Activated naive CD4-positive, alpha-beta T cell (primary cell): ENCODE data around the gene SLC11A2.

Experiments
- DNase-seq, 4 experiments: peaks; one replicate each; lab custom pipeline; 2025; lab: John Stamatoyannopoulos, UW

Gene SLC11A2

DNA sequence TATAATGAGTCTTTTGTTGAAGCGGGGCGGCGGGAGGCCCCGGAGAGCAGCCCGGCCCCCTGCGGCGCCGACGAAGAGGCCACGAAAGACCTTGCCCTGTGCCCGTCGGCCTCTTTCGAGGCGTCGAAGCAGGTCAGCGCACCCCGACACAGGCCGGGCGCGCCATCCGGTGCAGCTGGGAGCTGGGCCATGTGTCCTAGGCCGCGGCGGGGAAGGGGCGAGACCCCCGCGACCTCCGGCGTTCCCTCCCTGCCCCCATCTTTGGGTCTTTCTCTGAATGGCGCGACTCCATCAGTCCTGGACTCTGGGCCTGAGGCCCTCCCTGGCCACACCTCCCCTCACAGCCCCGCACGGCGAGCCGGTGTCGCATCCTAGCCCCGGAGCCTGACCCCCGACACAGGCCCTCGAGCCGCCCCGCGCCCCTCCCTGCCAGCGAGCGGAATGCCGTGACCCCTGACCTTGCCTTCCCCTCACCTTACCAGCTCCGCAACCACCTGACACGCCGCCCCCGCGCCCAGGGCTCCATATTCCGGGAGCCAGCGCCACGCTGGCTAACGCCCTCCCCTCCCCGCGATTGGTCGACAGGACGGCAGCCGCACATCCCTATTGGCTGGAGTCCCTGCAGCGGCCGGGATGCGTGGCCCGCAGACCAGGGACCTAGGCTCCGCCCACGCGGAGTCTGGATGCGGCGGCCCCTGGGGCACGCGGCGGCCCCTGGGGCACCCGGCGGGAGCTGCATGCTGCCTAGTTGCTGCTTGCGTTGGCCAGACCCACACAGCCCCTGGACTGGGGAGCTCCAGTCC, at the start of gene SLC11A2:
Gene SLC11A2, minus strand, starts transcription at position 549 of the 803 bp plus-strand sequence. CDS start 15,656 bp downstream, outside the sequence.
- DNase-seq: peak; percentile 68 to 83 (median 75)

DNA sequence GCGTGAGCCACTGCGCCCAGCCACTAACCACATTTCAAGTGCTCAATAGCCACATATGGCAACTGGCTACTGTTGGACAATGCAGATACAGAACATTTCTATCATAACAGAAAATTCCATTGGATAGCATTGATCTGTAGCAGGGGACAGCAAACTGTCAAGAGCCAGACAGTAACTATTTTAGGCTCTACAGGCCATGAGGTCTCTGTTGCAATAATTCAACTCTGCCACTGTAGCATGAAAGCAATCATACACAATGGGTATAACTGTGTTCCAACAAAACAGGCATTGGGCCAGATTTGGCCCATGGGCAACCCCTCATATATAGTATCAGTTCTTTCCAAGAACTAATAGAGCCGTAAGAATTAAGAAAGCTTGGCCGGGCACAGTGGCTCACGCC, 49.2 kb upstream of the SLC11A2 start:
- no peak for DNase-seq

DNA sequence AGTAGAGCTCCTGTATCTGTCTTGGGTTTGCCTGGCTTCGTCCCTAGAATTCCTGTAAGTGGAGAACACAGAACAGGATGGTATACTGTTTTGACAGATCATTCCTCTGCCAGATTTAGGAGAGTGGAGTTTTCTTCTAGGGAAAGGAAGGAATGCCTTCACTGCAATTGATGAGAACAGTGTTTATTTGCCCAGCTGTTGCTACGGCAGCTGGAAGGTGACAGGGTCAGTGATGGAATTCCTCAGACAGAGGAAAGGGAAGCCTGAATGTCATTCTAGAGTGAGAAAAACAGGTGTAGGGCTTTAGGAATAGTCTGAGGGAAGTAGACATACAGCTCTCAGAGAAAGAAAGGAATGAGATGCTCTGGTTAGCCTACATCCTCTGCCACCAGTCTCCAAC, 45.5 kb upstream of the SLC11A2 start:
- DNase-seq: no peak

DNA sequence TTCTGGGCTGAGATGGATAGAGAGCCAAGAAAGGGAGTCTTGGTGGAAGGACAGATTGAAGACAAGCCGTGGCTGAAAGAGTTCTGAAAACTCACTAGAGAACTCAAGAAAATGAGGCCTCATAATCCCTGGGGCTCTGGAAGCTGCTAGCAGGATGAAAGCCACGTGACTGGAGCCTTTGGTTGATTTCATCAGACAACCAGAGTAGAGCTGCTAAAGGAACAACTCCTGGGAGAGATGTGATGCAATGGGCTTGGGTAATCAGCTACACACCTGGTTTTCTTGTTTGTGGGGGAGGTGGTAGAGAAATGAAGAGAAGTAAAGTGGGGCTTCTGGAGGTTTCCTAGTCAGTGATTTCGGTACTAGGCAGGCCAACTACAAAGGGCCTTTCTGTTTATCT, 43.8 kb upstream of the SLC11A2 start:
- DNase-seq: no peak

DNA sequence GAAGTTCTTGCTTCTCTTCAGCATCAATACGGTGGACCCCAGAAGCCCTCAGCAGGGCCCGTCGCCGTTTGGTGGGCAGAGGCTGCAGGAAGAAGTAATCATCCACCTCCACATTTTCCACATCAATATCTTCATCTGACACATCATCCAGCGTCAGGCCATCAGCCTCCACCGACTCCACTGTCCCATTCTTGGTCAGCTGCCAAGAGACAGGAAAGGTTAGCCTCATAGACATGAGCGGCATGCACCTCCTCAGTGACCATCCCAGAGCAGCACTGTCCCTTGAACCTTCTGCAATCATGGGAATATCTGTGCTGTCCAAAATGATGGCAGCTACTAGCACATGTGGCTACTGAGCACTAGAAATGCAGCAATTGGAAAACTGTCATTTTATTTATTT, 41.6 kb upstream of the SLC11A2 start:
- no peak for DNase-seq

DNA sequence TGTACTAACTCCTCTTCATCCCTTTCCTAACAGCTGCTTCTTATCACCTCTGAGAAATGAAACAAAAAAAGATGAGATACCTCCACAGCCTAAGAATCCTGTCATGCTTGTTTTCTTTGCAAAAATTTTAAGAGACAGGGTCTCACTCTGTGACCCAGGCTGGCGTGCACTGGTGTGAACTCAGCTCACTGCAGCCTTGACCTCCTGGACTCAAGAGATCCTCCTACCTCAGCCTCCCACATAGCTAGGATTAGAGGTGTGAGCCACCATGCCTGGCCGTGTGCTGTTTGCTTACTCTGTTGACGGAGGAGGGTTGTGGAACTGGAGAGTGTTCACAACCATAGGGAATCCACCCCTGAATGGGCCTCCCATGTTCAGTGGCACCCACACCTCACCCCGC, 41.0 kb upstream of the SLC11A2 start:
- DNase-seq: no peak

DNA sequence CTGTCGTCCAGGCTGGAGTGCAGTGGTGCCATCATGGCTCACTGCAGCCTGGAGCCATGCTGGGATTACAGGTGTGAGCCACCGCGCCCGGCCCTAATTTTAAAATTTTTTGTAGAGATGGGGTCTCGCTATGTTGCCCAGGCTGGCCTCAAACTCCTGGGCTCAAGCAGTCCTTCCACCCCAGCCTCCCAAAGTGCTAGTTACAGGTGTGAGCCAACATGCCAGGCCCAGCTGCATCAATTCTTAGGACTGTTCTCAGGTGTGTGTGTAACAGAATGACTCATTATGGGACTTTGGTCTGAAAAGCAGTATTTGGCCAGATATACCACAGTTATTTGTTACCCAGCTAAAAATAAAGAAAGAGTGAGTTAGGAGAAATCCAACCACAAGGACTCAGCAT, 39.3 kb upstream of the SLC11A2 start:
- no peak for DNase-seq

DNA sequence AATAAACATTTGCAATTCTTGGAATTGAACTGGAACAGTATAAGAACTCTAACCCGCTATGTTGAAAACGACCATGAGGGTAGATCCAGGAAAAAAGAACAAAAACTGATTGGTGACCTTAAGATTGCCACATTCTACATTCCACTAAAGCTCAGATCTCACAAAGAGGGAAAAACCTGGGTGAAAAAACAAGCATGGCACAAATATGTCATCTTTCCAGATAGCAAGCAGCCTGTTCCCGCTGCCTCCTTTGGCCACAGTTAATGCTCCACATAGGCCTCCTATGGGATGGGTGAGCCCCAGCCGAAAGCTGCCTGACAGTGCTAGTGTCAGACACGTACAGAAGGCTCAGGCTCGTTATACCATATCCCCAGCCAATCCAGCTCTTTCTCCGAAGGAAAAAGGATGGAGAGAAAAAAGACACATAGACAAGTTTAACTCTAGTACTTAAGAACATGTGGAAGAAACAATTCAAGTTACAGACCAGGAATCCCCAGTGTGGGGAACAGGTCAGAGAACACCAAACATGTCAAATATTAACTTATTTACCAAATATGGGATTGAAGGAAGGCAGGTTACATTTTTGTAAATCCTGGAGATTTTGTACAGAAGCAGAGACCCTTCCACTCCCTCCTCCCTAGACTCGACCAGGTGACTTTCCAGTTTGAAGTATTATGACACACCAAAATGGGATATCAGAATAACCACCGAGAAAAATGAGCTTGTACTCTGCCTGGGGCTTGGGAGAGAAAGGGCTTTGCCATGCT, 36.6 kb upstream of the SLC11A2 start:
- no peak for DNase-seq

DNA sequence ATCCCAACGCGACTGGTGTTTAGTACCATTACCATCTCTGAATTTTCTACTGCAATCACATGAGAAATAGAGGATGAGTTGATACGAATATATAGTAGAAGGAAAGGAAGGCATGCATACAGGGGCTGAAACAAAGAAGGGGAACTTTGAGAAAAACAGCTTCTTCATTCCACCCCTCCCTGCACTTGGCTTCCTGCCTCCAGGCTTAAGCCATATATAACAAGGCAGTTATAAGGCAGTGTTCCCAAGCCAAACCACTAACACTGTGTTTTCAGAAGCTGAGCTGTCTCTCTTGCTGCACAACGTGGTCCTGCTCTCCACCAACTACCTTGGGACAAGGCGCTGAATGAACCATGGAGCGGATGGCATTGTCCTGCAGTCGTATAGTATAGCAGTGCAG, 32.9 kb upstream of the SLC11A2 start:
- DNase-seq: no peak

DNA sequence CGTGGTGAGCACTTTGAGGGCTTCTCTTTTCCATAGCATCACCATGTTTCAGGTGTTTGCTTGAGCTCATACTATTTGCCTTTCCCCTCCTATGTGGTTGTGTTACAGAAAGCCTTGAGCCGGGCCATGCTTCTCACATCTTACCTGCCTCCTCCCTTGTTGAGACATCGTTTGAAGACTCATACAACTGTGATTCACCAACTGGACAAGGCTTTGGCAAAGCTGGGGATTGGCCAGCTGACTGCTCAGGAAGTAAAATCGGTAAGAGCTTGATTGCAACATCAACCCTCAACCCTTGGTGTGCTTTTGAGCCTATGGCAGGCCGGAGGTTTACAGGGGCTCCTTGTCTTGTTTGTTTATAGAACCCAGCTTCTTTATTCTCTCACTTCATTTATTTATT, 30.1 kb upstream of the SLC11A2 start:
- no peak for DNase-seq

DNA sequence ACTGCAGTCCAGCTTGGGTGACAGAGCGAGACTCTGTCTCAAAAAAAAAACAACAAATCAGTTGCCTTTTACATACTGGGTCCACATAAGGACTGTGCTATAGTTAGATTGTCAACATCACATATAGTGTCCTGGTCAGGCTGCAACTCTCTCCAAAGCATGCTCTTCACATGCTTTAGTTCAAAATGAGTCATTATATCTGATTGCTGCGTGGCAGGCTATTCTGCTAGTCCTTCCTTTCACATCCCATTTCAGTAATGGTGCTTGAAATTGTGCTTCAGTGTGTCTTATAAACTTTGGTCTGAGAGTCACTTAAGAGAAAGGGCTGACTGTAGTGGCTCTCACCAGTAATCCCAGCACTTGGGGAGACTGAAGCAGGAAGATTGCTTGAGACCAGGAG, 28.9 kb upstream of the SLC11A2 start:
- DNase-seq: no peak

DNA sequence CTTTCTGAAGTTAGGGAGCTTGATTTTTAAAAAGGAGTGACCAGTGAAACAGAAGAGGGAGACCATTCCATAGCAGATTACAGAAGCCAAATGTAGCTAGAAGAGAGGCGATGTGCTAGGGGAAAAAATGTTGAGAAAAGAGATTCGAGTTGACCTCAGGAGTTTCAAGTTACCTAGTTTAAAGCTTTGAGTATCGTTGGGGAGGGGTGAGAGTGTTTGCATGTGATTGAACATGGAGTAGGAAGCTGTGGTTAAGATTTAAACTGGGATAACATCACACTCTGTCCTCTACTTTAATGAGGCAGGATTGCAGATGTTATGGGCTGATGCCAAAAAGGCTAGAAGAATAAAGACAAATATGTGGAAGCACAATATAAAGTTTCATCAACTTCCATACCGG, 25.6 kb upstream of the SLC11A2 start:
- no peak for DNase-seq

DNA sequence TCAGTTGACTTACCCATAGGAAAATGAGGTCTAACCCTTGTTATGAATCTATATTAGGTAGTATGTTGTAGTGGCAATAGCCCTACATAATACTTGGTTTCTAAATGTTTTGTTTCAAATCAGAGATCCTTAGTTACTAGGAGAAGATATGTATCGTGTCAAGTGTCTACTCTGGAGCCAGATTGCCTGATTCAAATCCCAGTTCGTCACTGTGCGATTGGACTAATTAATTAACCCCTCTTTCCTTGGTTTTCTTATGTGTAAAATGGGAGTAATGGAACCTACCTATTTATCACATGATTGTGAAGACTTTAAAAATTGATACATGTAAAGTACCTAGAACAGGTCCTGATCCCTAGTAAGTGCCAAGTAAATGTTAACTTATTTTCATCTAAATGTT, 23.3 kb upstream of the SLC11A2 start:
- no peak for DNase-seq

DNA sequence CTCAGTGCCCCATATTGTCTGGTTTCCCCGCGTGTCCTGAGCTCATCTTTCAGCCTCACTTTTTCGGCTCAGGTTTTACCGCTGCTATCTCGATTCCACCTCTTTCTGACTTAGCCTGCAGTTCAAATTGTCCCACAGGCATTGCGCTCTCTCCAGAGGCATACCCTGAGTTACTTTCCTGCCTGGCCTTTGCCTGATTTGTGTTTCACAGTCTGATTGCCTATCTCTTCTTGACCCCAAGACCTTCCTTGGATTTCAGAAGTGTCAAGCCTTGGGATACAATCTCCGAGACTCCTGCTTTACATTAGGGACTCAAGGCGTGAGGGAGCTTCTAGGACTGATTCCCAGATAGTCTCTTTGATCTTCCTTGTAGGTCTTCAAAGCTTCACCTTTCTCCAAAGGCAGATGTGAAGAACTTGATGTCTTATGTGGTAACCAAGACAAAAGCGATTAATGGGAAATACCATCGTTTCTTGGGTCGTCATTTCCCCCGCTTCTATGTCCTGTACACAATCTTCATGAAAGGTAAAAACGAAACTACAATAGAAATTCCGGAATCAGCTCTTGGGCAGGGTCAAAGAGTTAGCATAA, 22.6 kb upstream of the SLC11A2 start:
- no peak for DNase-seq

DNA sequence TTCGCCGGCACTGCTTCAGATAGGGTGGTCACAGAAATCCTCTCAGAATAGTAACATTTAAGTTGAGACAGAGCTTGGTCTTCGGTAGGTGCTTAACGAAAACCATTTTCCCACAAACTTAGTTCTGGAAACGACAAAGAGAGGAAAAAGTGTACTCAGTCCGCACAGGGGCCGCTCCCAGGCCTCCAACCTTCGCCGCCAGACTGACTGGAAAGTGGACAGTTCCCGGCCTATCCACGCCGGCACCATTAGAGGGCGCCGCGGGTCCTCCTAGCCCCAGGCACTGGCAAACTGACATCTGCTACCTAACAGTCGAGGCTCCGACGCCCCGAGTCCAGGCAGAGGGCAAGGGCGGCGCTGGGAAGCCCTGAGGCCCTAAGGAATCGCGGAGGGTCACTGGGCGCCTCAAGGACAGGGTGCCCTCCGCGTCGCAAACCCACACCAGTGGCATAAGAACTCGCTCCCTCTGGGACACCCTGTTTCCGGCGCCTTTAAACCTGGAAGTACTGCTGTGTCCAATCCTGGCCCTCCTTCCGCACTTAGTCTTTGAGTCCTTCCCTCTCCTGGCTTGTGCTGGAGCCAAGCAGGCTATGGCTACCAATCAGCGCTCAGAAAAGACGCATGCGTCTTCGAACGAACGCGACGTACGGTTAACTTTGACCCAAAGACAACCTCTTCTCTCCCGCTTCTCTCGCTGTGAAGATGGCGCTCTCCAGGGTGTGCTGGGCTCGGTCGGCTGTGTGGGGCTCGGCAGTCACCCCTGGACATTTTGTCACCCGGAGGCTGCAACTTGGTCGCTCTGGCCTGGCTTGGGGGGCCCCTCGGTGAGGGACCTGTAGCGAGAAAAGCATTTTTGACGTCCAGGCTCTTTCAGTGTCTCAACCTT, 21.7 kb upstream of the SLC11A2 start, which contains the start of gene LETMD1:
Gene LETMD1, plus strand, starts transcription at position 673 of the 886 bp plus-strand sequence. Its CDS starts 30 bp downstream, at position 703.
- peak; percentile 76 to 83 (median 78) for DNase-seq

DNA sequence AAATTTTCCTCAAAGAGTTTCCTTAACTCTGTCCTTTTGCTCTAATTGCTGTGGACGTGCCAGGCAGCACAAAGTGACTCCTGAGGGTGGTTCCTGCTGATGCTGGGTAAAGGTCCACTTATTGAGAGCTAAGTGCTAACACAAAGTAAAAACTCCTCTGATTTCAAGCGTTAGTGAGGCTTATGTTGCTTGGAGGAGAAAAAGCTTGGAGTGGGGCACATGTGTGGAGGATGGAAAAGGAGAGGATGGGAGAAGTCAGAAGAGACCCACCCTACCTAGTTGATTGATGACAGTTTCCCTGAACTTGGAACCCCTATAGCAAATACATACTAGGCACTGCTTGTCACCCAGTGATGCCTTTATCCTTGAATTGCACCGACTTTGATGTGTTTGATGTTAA, 10.1 kb upstream of the SLC11A2 start:
- DNase-seq: no peak

DNA sequence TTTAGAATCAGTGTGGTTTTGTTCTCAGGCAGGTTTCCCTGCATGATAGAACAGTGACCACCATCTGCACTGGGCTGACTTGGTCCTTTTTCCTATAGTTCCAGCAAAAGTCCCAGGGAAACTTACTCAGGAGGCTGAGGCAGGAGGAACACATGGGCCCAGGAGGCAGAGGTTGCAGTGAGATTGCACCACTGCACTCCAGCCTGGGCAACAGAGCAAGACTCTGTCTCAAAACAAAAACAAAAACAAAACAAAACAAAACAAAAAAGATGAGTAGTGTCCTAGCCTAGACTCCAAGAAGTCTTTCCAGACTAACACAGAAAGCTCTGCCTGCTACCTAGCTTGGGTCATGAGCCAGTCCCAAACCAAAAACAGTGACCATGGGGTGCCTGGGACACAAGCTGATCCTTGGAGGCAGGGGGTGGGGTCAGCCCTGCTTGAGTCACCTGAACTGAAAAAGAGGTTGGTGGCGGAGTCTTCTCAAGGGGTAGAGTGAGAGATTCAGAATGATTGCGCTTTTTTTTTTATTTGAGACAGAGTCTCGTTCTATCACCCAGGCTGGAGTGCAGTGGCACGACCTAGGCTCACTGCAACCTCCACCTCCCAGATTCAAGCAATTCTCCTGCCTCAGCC, 7.4 kb upstream of the SLC11A2 start:
- no peak for DNase-seq

DNA sequence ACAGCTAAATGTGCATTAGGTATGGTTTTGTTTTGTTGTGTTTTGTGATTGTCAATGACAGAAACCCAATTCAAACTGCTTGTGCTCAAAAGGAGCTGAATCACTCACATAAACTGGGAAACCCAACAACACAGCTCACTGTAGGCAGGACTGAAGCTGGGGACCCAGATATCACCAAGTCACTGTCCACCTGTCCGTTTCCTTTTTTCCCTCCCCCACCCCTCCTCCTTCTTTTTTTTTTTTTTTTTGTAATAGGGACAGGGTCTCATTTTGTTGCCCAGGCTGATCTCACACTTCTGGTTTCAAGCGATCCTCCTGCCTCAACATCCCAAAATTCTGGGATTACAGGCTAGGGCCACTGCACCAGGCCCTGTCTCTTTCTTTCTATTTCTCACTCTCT, 6.9 kb upstream of the SLC11A2 start:
- no peak for DNase-seq

DNA sequence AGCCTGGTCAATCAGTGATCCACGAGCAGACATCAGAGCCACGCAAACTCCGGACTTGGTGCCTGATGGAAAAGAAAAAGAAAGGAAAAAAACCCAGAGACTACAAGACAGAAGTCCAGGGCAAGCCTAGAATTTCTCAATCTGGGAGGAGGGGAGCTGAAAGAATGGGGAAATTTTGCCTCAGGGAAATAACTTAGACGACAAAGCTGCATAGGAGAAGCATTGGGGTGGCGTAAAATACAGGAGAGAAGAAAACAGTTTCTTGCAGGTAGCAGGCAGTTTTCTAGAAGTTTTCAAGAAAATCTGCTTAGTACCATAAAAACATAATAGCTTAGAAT, 2.6 kb upstream of the SLC11A2 start:
- no peak for DNase-seq

DNA sequence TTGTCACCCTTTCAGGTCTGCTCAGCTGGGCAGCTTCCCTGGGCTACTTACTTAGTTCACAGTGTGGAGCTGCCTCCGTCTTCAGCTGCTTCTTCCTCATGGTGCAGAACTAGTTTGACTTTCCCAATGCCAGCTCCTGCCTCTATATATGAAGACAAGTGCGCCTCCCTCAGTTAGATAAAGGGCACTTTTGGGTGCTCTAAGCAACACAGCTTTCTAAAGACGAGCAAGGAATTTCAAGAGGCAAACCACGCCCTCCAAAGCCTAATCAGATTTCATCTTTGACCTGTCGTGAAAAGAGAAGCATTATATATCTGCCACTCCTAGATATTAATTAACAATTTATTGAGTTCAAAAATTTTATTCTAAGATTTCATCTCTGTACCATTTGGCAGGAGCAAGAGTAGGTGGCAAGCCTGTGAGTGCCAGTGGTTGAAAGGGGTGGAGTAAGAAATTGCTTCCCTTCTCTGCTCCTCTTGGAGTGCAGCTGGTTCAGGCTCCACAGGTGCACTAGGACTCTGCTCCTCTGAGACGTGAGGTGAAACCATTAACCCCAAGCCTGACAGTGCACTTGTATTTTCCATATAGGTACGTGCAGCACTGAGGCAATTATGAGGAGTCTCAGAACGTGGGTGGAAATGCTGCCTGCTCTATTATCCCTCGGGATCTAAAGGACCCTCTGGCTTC, 2.1 kb upstream of the SLC11A2 start:
- no peak for DNase-seq

DNA sequence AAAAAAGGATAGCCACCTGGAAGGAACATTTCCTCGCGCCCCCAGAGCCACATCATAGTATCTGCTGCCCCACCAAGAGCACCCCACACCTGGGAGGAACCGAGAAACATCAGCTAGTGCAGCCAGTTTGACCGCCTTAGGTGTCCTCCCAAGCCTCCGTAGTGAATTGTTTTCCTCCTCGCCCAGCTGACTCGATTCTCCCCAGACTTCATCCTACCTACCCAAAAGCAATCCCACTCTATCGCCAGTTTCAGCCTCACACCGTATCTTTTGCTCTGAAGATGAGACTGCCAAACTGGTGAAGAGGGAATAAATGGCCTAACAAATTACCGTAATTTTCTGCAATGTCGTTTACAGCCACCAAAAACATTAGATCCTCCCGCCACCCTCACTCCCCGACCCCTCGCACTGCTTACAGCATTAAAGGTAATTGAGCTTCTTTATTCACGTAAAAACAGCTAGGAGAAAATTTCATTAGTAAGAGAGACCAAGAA, 1.2 kb upstream of the SLC11A2 start:
- DNase-seq: no peak
